ENCODE measurements around the gene STARD9. TPM values are rescaled to one million over a fixed set of nuclear protein-coding genes. Genes with fewer than 3 reads are reported as not detected.
A peak's percentile ranks its signal among the peaks of the same experiment; 100 is the strongest.

Gene STARD9
- total and polyA plus RNA-seq, 9 of the 15 experiments (the other 6 are each of a cell fraction or from before 2014, with no cell fraction given): 0.45 to 6.0 (median 3.6) TPM

DNA sequence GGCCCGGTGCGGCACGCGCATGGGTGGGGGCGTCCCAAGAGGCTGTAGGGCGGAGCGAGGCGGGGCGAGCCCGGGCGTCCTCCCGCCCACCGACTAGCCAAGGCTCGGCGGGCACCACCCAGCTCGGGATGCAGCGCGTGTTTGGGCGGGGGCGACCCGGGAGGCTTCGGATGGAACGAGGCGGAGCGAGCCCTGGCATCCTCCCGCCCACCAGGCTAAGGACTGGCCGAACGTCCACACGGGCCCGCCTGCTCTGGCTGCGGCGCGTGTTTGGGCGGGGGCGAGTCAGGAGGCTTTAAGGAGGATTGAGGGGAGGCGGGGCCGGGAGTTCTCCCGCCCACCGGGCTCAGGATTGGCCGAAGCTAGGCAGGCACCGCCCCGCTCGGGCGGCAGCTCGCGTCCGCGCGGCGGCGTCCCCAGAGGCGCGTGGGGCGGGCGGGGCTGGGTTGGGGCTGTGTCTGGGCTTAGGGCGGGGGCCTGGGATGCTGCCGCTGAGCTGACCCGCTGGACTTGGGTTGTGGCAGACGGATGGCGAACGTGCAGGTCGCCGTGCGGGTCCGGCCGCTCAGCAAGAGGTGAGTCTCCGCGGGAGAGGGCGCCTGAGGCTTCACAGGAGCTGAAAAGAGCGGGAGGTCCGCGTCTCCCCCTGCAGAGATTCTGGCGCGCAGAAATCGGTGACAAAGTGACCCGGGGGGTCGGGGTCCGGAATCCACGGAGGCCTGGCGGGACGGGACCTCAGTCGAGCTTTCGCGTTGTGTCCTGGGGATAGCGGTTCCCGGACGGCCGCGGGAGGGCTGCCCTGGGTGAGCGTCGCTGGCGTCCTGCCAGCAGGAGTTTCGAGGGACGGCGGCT, at the start of gene STARD9 (continued):
- TF ChIP-seq ZBTB9 (CRISPR knock-in tag; IDR thresholded peaks at IDR 0.05): 0 out of 2 replicates have a peak, but pooled peaks have one; percentile 46
- no peak for TF ChIP-seq ZNF311 (CRISPR knock-in tag; IDR thresholded peaks at IDR 0.05)
- TF ChIP-seq ID3 (CRISPR knock-in tag; IDR thresholded peaks at IDR 0.05): no peak
- TF ChIP-seq ID3 (tag; IDR thresholded peaks at IDR 0.05): 0 out of 2 replicates have a peak, but pooled peaks have one; percentile 4
- no peak for TF ChIP-seq BRD4 (IDR thresholded peaks at IDR 0.05)
- TF ChIP-seq SPI1 (IDR thresholded peaks at IDR 0.05; ENCODE audit: borderline replicate concordance, low read depth, low read length): no peak
- peak; percentile 72 for TF ChIP-seq SUPT5H (IDR thresholded peaks at IDR 0.05)
- no peak for TF ChIP-seq ARNT (IDR thresholded peaks at IDR 0.05)
- TF ChIP-seq, protein P1, sequence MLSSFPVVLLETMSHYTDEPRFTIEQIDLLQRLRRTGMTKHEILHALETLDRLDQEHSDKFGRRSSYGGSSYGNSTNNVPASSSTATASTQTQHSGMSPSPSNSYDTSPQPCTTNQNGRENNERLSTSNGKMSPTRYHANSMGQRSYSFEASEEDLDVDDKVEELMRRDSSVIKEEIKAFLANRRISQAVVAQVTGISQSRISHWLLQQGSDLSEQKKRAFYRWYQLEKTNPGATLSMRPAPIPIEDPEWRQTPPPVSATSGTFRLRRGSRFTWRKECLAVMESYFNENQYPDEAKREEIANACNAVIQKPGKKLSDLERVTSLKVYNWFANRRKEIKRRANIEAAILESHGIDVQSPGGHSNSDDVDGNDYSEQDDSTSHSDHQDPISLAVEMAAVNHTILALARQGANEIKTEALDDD (IDR thresholded peaks at IDR 0.05): no peak
- no peak for TF ChIP-seq SNIP1 (IDR thresholded peaks at IDR 0.05; ENCODE audit: low read depth)
- TF ChIP-seq TGIF2 (CRISPR knock-in tag; IDR thresholded peaks at IDR 0.05): no peak
- TF ChIP-seq ZBTB17 (CRISPR knock-in tag; IDR thresholded peaks at IDR 0.05): no peak
- TF ChIP-seq KAT7 (CRISPR knock-in tag; IDR thresholded peaks at IDR 0.05; ENCODE audit: borderline replicate concordance): peak; percentile 95
- peak; percentile 97 for TF ChIP-seq MGA (IDR thresholded peaks at IDR 0.05)
